H1 (cell line): ENCODE results near the gene PFN3. TPM values are rescaled to one million over a fixed set of nuclear protein-coding genes. Genes with fewer than 3 reads are reported as not detected.
A peak's percentile ranks its signal among the peaks of the same experiment; 100 is the strongest.

Experiments used
- CTCF ChIA-PET: fragments of 300-600 bp; sonication (Branson Sonifier 250); formaldehyde crosslinking; loops from one replicate; lab custom pipeline; 2021; ENCODE audit not compliant: partially characterized antibody; lab: Charles Lee
- POLR2A ChIA-PET: fragments of 300-600 bp; sonication (Branson Sonifier 250); formaldehyde crosslinking; loops from one replicate; lab custom pipeline; 2021; ENCODE audit warnings: inconsistent platforms; ENCODE audit not compliant: partially characterized antibody; lab: Charles Lee
- DNase-seq, 2 experiments: peaks; one replicate each; pipeline versions ENCODE4 v3.0.0 to v3.0.0-alpha.2; 2010 to 2022; ENCODE audit warnings: low spot score in 2 of 2, low read depth in 1 of 2, mixed read lengths in 1 of 2
- FAIRE-seq: peaks from 2 replicates; lab custom pipeline; 2011; peaks lifted over from hg19 to GRCh38; lab: Jason Lieb, UNC
- H2AFZ ChIP-seq: 2 replicates; pipeline ENCODE4 v1.8.1; 2012; ENCODE audit warnings: low read length, inconsistent platforms
- H2AK5ac ChIP-seq: 2 replicates; pipeline ENCODE4 v1.6.1; 2013; ENCODE audit warnings: low read depth, low read length
- H2BK120ac ChIP-seq: replicated peaks from 2 replicates; pipeline ENCODE3; 2013; ENCODE audit warnings: low read depth, low read length, inconsistent platforms
- H2BK12ac ChIP-seq: 2 replicates; pipeline ENCODE4 v1.6.1; 2013; ENCODE audit warnings: low read depth, low read length
- H2BK15ac ChIP-seq: 2 replicates; pipeline ENCODE4 v1.6.1; 2013; ENCODE audit warnings: low read length
- H2BK20ac ChIP-seq: 2 replicates; pipeline ENCODE4 v1.6.1; 2013; ENCODE audit warnings: low read length
- H2BK5ac ChIP-seq: 2 replicates; pipeline ENCODE4 v1.6.1; 2013; ENCODE audit warnings: low read depth, low read length
- H3K14ac ChIP-seq: 2 replicates; pipeline ENCODE4 v1.6.1; 2013; ENCODE audit warnings: inconsistent platforms; ENCODE audit not compliant: insufficient read length
- H3K18ac ChIP-seq: 2 replicates; pipeline ENCODE4 v1.6.1; 2013; ENCODE audit warnings: low read length; ENCODE audit errors: extremely low read depth
- H3K23ac ChIP-seq: 2 replicates; pipeline ENCODE4 v1.6.1; 2013; ENCODE audit warnings: inconsistent platforms; ENCODE audit not compliant: insufficient read length
- H3K23me2 ChIP-seq: 2 replicates; pipeline ENCODE4 v1.6.1; 2013; ENCODE audit warnings: low read depth, low read length
- H3K27ac ChIP-seq: 2 replicates; pipeline ENCODE4 v1.6.1; 2011; ENCODE audit warnings: low read depth, low read length, inconsistent platforms
- H3K27me3 ChIP-seq, 4 experiments: replicated peaks in 1 of 4; 1 replicate in 1 of 4; 2 replicates in 3 of 4; pipeline versions ENCODE4 v1.6.1 to v1.8.1; 2011 to 2013; ENCODE audit warnings: low read length in 3 of 4, mild to moderate bottlenecking in 3 of 4, inconsistent platforms in 2 of 4, mixed read lengths in 2 of 4, moderate library complexity in 1 of 4; ENCODE audit not compliant: control insufficient read depth in 3 of 4, insufficient read depth in 3 of 4; ENCODE audit errors: extremely low read depth in 1 of 4
- H3K36me3 ChIP-seq, 4 experiments: 2 replicates each; pipeline versions ENCODE4 v1.6.1 to v1.8.1; 2011 to 2013; ENCODE audit warnings: mild to moderate bottlenecking in 4 of 4, low read length in 3 of 4, moderate library complexity in 2 of 4, control low read depth in 1 of 4, inconsistent platforms in 1 of 4; ENCODE audit not compliant: insufficient read depth in 4 of 4, control insufficient read depth in 2 of 4
- H3K4ac ChIP-seq: replicated peaks from 2 replicates; pipeline ENCODE3; 2013; ENCODE audit warnings: low read length, low read depth, mixed read lengths, inconsistent platforms; ENCODE audit not compliant: insufficient read length
- H3K4me1 ChIP-seq, 4 experiments: replicated peaks in 1 of 4; 1 replicate in 1 of 4; 2 replicates in 3 of 4; pipeline versions ENCODE4 v1.6.1 to v1.8.1; 2011 to 2013; ENCODE audit warnings: low read length in 3 of 4, inconsistent platforms in 2 of 4, mixed read lengths in 1 of 4; ENCODE audit not compliant: insufficient read depth in 4 of 4, control insufficient read depth in 3 of 4
- H3K4me2 ChIP-seq, 2 experiments: 2 replicates each; pipeline versions ENCODE4 v1.6.1 to v1.8.1; 2011 to 2013; ENCODE audit warnings: low read depth in 2 of 2, low read length in 2 of 2, control low read depth in 1 of 2, inconsistent platforms in 1 of 2, mild to moderate bottlenecking in 1 of 2; ENCODE audit not compliant: insufficient read depth in 1 of 2
- H3K4me3 ChIP-seq, 4 experiments: fragments of 200-600, 300-600 bp in 1 of 4; sonication (generic), shearing (Covaris generic), sonication (Bioruptor Twin) in 1 of 4; 2 replicates each; pipeline versions ENCODE4 v1.5.1 to v1.8.1; 2011 to 2016; ENCODE audit warnings: low read length in 4 of 4, low read depth in 3 of 4, control low read depth in 2 of 4, inconsistent platforms in 2 of 4, mild to moderate bottlenecking in 2 of 4, mixed read lengths in 1 of 4, moderate library complexity in 1 of 4; ENCODE audit not compliant: insufficient read depth in 2 of 4; ENCODE audit errors: extremely low read depth in 1 of 4
- H3K56ac ChIP-seq: replicated peaks from 2 replicates; pipeline ENCODE3; 2013; ENCODE audit warnings: low read depth, mild to moderate bottlenecking, mixed read lengths, low read length, inconsistent platforms; ENCODE audit not compliant: insufficient read length
- H3K79me1 ChIP-seq: 2 replicates; pipeline ENCODE4 v1.6.1; 2013; ENCODE audit warnings: low read depth, low read length, control low read depth
- H3K79me2 ChIP-seq, 2 experiments: 2 replicates each; pipeline versions ENCODE4 v1.6.1 to v1.8.1; 2012 to 2013; ENCODE audit warnings: low read length in 2 of 2, mild to moderate bottlenecking in 2 of 2, inconsistent platforms in 1 of 2; ENCODE audit not compliant: insufficient read depth in 2 of 2, control insufficient read depth in 1 of 2
- H3K9ac ChIP-seq, 4 experiments: replicated peaks in 1 of 4; 1 replicate in 1 of 4; 2 replicates in 3 of 4; pipeline versions ENCODE4 v1.6.1 to v1.8.1; 2011 to 2013; ENCODE audit warnings: low read depth in 3 of 4, low read length in 3 of 4, control low read depth in 2 of 4, mild to moderate bottlenecking in 2 of 4, moderate library complexity in 2 of 4, inconsistent platforms in 1 of 4; ENCODE audit errors: extremely low read depth in 1 of 4
- H3K9me3 ChIP-seq, 2 experiments: 2 replicates each; pipeline versions ENCODE4 v1.6.1 to v1.8.1; 2012 to 2013; ENCODE audit warnings: mild to moderate bottlenecking in 2 of 2, moderate library complexity in 2 of 2, control low read depth in 1 of 2, inconsistent platforms in 1 of 2, low read depth in 1 of 2, low read length in 1 of 2, mixed read lengths in 1 of 2; ENCODE audit not compliant: insufficient read depth in 2 of 2
- H4K20me1 ChIP-seq, 2 experiments: replicated peaks in 1 of 2; 2 replicates each; pipeline versions ENCODE3 to v1.8.1; 2011 to 2013; ENCODE audit warnings: inconsistent platforms in 2 of 2, low read length in 2 of 2, mild to moderate bottlenecking in 1 of 2; ENCODE audit not compliant: insufficient read depth in 2 of 2, control insufficient read depth in 1 of 2
- H4K5ac ChIP-seq: 2 replicates; pipeline ENCODE4 v1.6.1; 2013; ENCODE audit warnings: low read length, low read depth, mixed read lengths, inconsistent platforms; ENCODE audit not compliant: insufficient read length
- H4K8ac ChIP-seq: 2 replicates; pipeline ENCODE4 v1.8.0; 2013; ENCODE audit warnings: mild to moderate bottlenecking, moderate library complexity, low read length, inconsistent platforms; ENCODE audit not compliant: insufficient read depth; ENCODE audit errors: extremely low read depth
- H4K91ac ChIP-seq: replicated peaks from 2 replicates; pipeline ENCODE3; 2013; ENCODE audit warnings: low read length, mixed read lengths, inconsistent platforms; ENCODE audit not compliant: insufficient read length
- CTCF ChIP-seq, 3 experiments: IDR thresholded peaks; 1 replicate in 2 of 3; 2 replicates in 1 of 3; pipeline versions ENCODE4 v1.5.1 to v1.6.1; 2011; ENCODE audit warnings: low read length in 3 of 3, mild to moderate bottlenecking in 3 of 3, inconsistent platforms in 2 of 3, low read depth in 1 of 3, moderate library complexity in 1 of 3; ENCODE audit not compliant: insufficient read depth in 1 of 3; ENCODE audit errors: control extremely low read depth in 1 of 3
- RFX5 ChIP-seq: IDR thresholded peaks from 2 replicates; pipeline ENCODE4 v1.6.1; 2011; ENCODE audit warnings: low read depth, low read length, improper control_type of control experiment, borderline replicate concordance
- WGBS, 2 experiments: shearing (Covaris generic) in 1 of 2; methylation state at CpG; one replicate each; pipeline versions ENCODE4 v1.1.6 to v1.1.7; 2013 to 2015; ENCODE audit warnings: low lambda C conversion rate in 2 of 2, mixed read lengths in 2 of 2, inconsistent platforms in 1 of 2, low coverage in 1 of 2, missing lambda C conversion rate in 1 of 2; ENCODE audit not compliant: insufficient replicate concordance in 2 of 2, insufficient coverage in 1 of 2, insufficient read length in 1 of 2; ENCODE audit errors: extremely low coverage in 1 of 2, missing lambda C conversion rate in 1 of 2; 5-methylcytosine and 5-hydroxymethylcytosine counted together
- polyA plus RNA-seq, 7 experiments: library from polyadenylated mRNA; depleted of rRNA in 3 of 7; stranded (reverse) in 5 of 7; unstranded in 2 of 7; fragments of >200 nt in 5 of 7; fragments of 200-250 nt in 2 of 7; gene quantifications; 1 replicate in 5 of 7; 2 replicates in 1 of 7; 4 replicates in 1 of 7; pipeline versions ENCODE4 v1.2.1 to v1.2.3, GENCODE V29; 2011 to 2013; ENCODE audit warnings: missing spikeins in 2 of 7, mixed read lengths in 2 of 7
- total RNA-seq: library from RNA; stranded (reverse); fragmentation: NEBNext Ultra II Directional; extraction: Animal tissue kit (Norgen Biotek cat#: 25700); gene quantifications from 2 replicates; pipeline ENCODE4 v1.2.1, GENCODE V29; 2021

PFN3 gene
- total and polyA plus RNA-seq, 2 of the 8 experiments (the other 6 are each of a cell fraction or from before 2014, with no cell fraction given), result not detected

GRCh38 chr5:177442066-177442826 lies 41.8 kb upstream of the PFN3 start:
- FAIRE-seq (no peak), DNase-seq (no peak)
- H3K36me3 ChIP-seq, result peaks cover 2 to 7% (median 5%) of the 10 kb centered on the region in 4 experiments; a peak in 3 of 8 replicates
- H3K14ac ChIP-seq, result no peak overlapping the region
- no peaks in the 10 kb centered on the region for H3K79me2 ChIP-seq
- H2BK120ac ChIP-seq, result no peak overlapping the region
- H3K9ac ChIP-seq, result no peak overlapping the region
- H3K9me3 ChIP-seq, result no peaks in the 10 kb centered on the region
- no peak overlapping the region for H2BK20ac ChIP-seq
- H3K79me1 ChIP-seq, result no peaks in the 10 kb centered on the region; the same call in 1 of the 2 replicates
- H3K18ac ChIP-seq, result no peak overlapping the region
- peaks cover 0 to 11% (median 3%) of the 10 kb centered on the region in 4 experiments; a peak in 5 of 7 replicates for H3K27me3 ChIP-seq
- no peak overlapping the region for H3K56ac ChIP-seq
- H3K23me2 ChIP-seq, result peaks cover 6% of the 10 kb centered on the region
- no peak overlapping the region for H3K27ac ChIP-seq
- H3K4me1 ChIP-seq, result peaks cover 0 to 21% (median 11%) of the 10 kb centered on the region in 4 experiments; a peak in 6 of 7 replicates
- no peak overlapping the region for H2BK12ac ChIP-seq
- CTCF ChIA-PET, result interaction anchor here (0.9 to 23.6 kb wide), 10 partner anchors 10 to 134 kb away, joined by 3 to 430 read pairs (median 42); partner anchors contain the start of genes F12, GRK6, PFN3 and SLC34A1
- H4K8ac ChIP-seq, result no peak overlapping the region; the same call in 1 of the 2 replicates
- 0 out of 4 replicates have a peak, but pooled peaks of 1 of the 3 experiments have one; percentile 0 for TF ChIP-seq CTCF (IDR thresholded peaks at IDR 0.05; ENCODE audit: control extremely low read depth in 1 of 3, insufficient read depth in 1 of 3, low read depth in 1 of 3, low read length in 3 of 3)
- no peak for TF ChIP-seq RFX5
- TF ChIP-seq, all 59 proteins: peak for 1
- Histone ChIP-seq H4K91ac (no peak overlapping the region), H2BK15ac (no peak overlapping the region), H3K4ac (no peak overlapping the region), H3K4me2 (no peak overlapping the region), H2AFZ (no peak overlapping the region), H4K5ac (no peak overlapping the region), H3K4me3 (no peak overlapping the region), H4K20me1 (peaks cover 0 to 9% of the 10 kb centered on the region in 2 experiments), H2AK5ac (no peak overlapping the region), H3K23ac (no peak overlapping the region), H2BK5ac (no peak overlapping the region)
- WGBS, 2 experiments, result 92% methylated on average over 20 of the region's 20 CpGs; no CpG with 5 or more reads in 1 of the 2 experiments
- POLR2A ChIA-PET, result interaction anchor here (0.7 to 67.5 kb wide), 8 partner anchors 19 to 117 kb away, joined by 3 to 3349 read pairs (median 35); partner anchors contain the start of genes DBN1, DOK3, GRK6 and PDLIM7
